Measurements from ENCODE around the gene PDE6D.

Gene PDE6D

DNA sequence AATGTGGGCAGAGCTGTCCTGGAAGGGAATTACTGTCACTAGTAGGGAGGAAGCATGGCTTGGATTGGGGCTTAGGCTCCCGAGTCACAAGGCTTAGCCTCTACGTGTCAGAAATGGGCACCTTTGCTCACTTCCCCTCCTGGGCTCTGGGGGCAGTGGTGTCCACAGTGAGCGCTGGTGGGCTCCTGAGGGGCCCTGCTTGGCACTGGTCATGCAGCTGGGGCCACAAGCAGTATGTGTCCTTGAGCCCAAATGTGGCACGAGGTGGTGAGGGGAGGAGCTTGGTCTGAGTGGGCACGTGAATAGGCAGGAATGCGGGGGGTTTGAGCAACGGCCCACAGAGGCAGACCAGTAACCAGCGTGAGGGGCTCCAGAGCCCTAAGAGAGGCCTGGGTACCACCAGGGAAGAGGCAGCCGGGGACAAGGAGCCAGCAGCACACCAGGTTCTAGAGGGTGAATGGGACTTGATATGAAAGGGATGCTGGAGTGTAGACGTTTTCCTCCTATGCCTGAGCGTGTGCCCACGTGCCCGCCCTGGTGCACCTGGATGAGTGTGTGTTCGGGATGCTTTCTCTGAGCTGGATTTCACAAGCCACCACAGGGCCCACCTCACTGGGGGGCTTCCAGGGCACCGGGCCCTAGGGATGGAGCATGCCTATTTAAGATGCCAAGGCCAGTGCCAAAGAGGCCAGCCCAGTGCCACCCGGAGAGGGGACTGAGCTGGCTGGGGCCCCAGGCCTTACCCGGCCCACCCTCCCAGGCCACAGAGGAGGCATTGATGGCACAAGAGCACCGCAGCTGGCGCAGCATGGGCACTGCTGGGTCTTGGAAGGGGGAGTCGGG is 95.5 kb downstream of the PDE6D start:
- Histone ChIP-seq H3K36me3 (no peaks in the 10 kb centered on the region), H3K4me3 (ENCODE audit: low read depth in 1 of 2, low read length in 1 of 2) (no peak overlapping the region), H3K27me3 (peaks cover 22% of the 10 kb centered on the region), H3K27ac (no peak overlapping the region), H3K4me1 (ENCODE audit: control insufficient read depth in 1 of 2, insufficient read depth in 1 of 2, low read depth in 1 of 2, low read length in 1 of 2) (peaks cover 14% of the 10 kb centered on the region in 2 experiments), H3K9me3 (no peaks in the 10 kb centered on the region)
- TF ChIP-seq, protein P1, sequence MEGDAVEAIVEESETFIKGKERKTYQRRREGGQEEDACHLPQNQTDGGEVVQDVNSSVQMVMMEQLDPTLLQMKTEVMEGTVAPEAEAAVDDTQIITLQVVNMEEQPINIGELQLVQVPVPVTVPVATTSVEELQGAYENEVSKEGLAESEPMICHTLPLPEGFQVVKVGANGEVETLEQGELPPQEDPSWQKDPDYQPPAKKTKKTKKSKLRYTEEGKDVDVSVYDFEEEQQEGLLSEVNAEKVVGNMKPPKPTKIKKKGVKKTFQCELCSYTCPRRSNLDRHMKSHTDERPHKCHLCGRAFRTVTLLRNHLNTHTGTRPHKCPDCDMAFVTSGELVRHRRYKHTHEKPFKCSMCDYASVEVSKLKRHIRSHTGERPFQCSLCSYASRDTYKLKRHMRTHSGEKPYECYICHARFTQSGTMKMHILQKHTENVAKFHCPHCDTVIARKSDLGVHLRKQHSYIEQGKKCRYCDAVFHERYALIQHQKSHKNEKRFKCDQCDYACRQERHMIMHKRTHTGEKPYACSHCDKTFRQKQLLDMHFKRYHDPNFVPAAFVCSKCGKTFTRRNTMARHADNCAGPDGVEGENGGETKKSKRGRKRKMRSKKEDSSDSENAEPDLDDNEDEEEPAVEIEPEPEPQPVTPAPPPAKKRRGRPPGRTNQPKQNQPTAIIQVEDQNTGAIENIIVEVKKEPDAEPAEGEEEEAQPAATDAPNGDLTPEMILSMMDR (IDR thresholded peaks at IDR 0.05), result no peak

GRCh38 chr2:231684314-231685223 is 96.5 kb downstream of the PDE6D start:
- H3K27me3 ChIP-seq, result peaks cover 29% of the 10 kb centered on the region
- no peak overlapping the region for H3K4me3 ChIP-seq (ENCODE audit: low read depth in 1 of 2, low read length in 1 of 2)
- H3K36me3 ChIP-seq, result no peaks in the 10 kb centered on the region
- no peak overlapping the region for H3K27ac ChIP-seq
- H3K4me1 ChIP-seq (ENCODE audit: control insufficient read depth in 1 of 2, insufficient read depth in 1 of 2, low read depth in 1 of 2, low read length in 1 of 2), result peaks cover 14 to 18% of the 10 kb centered on the region in 2 experiments
- TF ChIP-seq, protein P1 (IDR thresholded peaks at IDR 0.05), result no peak
- no peaks in the 10 kb centered on the region for H3K9me3 ChIP-seq

GRCh38 chr2:231683292-231684235 is 97.5 kb downstream of the PDE6D start:
- Histone ChIP-seq H3K4me1 (ENCODE audit: control insufficient read depth in 1 of 2, insufficient read depth in 1 of 2, low read depth in 1 of 2, low read length in 1 of 2) (peaks cover 14 to 18% of the 10 kb centered on the region in 2 experiments), H3K27me3 (peaks cover 29% of the 10 kb centered on the region), H3K36me3 (no peaks in the 10 kb centered on the region), H3K9me3 (no peaks in the 10 kb centered on the region), H3K27ac (no peak overlapping the region), H3K4me3 (ENCODE audit: low read depth in 1 of 2, low read length in 1 of 2) (no peak overlapping the region)
- TF ChIP-seq, protein P1 (IDR thresholded peaks at IDR 0.05), result no peak

DNA sequence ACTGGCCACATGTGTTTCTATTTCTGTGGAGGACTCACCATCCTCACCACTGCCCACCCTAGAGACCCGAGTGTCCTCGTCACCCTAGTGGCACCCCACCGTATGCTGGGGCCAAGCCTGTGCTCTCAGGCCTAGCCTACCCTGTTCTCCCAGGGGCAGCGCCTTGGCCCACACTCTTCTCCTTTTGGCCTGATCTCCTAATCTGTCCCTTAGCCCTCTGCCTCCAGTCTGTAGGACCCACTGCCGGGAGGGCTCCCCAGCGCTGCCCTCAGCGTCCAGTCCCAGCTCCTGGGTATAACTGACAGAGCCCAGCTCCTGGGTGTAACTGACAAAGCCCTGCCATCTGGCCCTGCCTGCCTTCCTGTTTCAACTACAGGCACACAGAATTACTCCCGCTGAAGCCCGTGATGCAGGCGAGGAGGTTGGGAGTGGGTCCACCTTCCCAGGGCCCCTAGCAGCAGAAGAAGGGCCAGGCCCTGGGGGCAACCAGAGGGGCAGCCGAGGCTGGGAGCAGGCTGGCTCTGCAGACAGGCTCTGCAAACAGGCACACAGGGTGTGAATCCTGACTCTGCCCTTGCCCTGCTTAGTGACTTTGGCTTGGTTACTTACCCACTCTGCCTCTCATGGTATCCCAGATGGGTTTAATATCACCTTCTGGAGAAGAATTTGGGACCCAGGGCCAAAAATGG is 98.3 kb downstream of the PDE6D start:
- TF ChIP-seq, protein P1 (IDR thresholded peaks at IDR 0.05), result no peak
- H3K4me1 ChIP-seq (ENCODE audit: control insufficient read depth in 1 of 2, insufficient read depth in 1 of 2, low read depth in 1 of 2, low read length in 1 of 2), result peaks cover 14 to 18% of the 10 kb centered on the region in 2 experiments
- no peak overlapping the region for H3K4me3 ChIP-seq (ENCODE audit: low read depth in 1 of 2, low read length in 1 of 2)

More for the DNA sequence above, 98.3 kb downstream of the PDE6D start:
- peaks cover 29% of the 10 kb centered on the region for H3K27me3 ChIP-seq
- no peaks in the 10 kb centered on the region for H3K36me3 ChIP-seq
- H3K27ac ChIP-seq, result no peak overlapping the region
- no peaks in the 10 kb centered on the region for H3K9me3 ChIP-seq

Data from neutrophil (primary cell).